CD4-positive, alpha-beta T cell treated with Interleukin-10 for 1 hour (primary cell): ENCODE results near the gene SUPV3L1.
"Not testable (repeated sequence)": the region's sequence is repeated elsewhere in the genome, so short reads cannot be mapped to it uniquely, and the experiment has no call there.

Source experiments
- DNase-seq: peaks from one replicate; pipeline ENCODE4 v3.0.0-alpha.2; 2020

The SUPV3L1 gene

GRCh38 chr10:69179743-69180524 lies at the start of gene SUPV3L1:
Gene SUPV3L1 (plus strand): TSS chr10:69180234. CDS start chr10:69180292, 58 bp downstream.
- peak; percentile 91 for DNase-seq

GRCh38 chr10:69130251-69130650 lies 49.8 kb upstream of the SUPV3L1 start:
- no peak for DNase-seq

GRCh38 chr10:69139961-69140360 lies 40.1 kb upstream of the SUPV3L1 start:
- DNase-seq = no peak

GRCh38 chr10:69141304-69141703 lies 38.7 kb upstream of the SUPV3L1 start:
- DNase-seq = no peak

- DNase-seq = not testable (repeated sequence)
Observed at GRCh38 chr10:69142074-69142473, 38.0 kb upstream of the SUPV3L1 start.

GRCh38 chr10:69142983-69143382 lies 37.1 kb upstream of the SUPV3L1 start:
- DNase-seq = no peak

GRCh38 chr10:69145329-69145728 lies 34.7 kb upstream of the SUPV3L1 start:
- no peak for DNase-seq

- no peak for DNase-seq
Observed at GRCh38 chr10:69145864-69146263, 34.2 kb upstream of the SUPV3L1 start.

- DNase-seq = no peak
Observed at GRCh38 chr10:69146759-69147158, 33.3 kb upstream of the SUPV3L1 start.

GRCh38 chr10:69151984-69152383 lies 28.1 kb upstream of the SUPV3L1 start:
- DNase-seq = no peak

GRCh38 chr10:69153227-69153626 lies 26.8 kb upstream of the SUPV3L1 start:
- DNase-seq = no peak

- no peak for DNase-seq
Observed at GRCh38 chr10:69160809-69161241, 19.2 kb upstream of the SUPV3L1 start.

- DNase-seq = no peak
Observed at GRCh38 chr10:69168493-69168892, 11.5 kb upstream of the SUPV3L1 start.

GRCh38 chr10:69172241-69172982 lies 7.6 kb upstream of the SUPV3L1 start:
- DNase-seq = no peak

GRCh38 chr10:69175326-69175725 lies 4.7 kb upstream of the SUPV3L1 start:
- DNase-seq = not testable (repeated sequence)

- no peak for DNase-seq
Observed at GRCh38 chr10:69176823-69177222, 3.2 kb upstream of the SUPV3L1 start.

GRCh38 chr10:69179089-69179742 lies 818 bp upstream of the SUPV3L1 start:
- no peak for DNase-seq

- peak; percentile 28 for DNase-seq
Observed at GRCh38 chr10:69180525-69181204, 631 bp downstream of the SUPV3L1 start.

- DNase-seq = no peak
Observed at GRCh38 chr10:69181433-69181832, 1.4 kb downstream of the SUPV3L1 start.

GRCh38 chr10:69182005-69182404 lies 2.0 kb downstream of the SUPV3L1 start:
- no peak for DNase-seq

- DNase-seq = no peak
Observed at GRCh38 chr10:69186524-69186923, 6.5 kb downstream of the SUPV3L1 start.

- no peak for DNase-seq
Observed at GRCh38 chr10:69201045-69201444, 21.0 kb downstream of the SUPV3L1 start.

GRCh38 chr10:69202332-69202731 lies 22.3 kb downstream of the SUPV3L1 start:
- peak; percentile 36 for DNase-seq
